Daoy (cell line): ENCODE data around the gene DOHH. TPM values are rescaled to one million over a fixed set of nuclear protein-coding genes. Genes with fewer than 3 reads are reported as not detected.

Experiments
- DNase-seq: peaks from one replicate; pipeline ENCODE4 v3.0.0-alpha.2; 2015; ENCODE audit warnings: low read depth
- total RNA-seq: library from RNA; depleted of rRNA; stranded (reverse); fragments of >200 nt; shearing (Covaris generic); gene quantifications from 2 replicates; pipeline ENCODE4 v1.2.3, GENCODE V29; 2014

DOHH gene
- total RNA-seq, 1 experiment from 2014 or later, result 22.9 TPM

DNA sequence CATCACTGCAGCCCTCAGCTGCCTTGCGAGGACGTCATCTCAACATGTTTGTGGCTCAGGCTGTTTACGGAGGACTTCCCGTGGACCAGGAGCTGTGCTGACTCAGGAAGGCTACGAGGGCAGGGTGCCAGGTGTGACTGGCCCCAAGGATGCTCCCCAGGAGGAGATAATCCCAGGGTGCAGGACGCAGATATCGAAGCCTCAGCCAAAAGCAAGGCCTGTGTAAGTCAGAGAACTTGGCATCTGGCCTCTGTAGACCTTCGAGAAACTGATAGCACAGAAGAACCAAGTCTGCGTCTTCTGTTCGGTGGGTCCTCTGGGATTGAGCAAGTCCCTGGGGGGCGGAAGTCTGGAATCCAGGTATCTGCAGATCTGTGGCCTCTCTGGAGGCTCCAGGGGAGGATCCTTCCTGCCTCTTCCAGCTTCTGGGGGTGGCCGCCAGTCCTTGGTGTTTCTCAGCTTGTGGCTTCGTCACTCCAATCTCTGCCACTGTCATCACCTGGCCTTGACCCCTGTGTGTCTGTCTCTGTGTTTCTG is 2.6 kb upstream of the DOHH start:
- DNase-seq, result peak; percentile 54

DNA sequence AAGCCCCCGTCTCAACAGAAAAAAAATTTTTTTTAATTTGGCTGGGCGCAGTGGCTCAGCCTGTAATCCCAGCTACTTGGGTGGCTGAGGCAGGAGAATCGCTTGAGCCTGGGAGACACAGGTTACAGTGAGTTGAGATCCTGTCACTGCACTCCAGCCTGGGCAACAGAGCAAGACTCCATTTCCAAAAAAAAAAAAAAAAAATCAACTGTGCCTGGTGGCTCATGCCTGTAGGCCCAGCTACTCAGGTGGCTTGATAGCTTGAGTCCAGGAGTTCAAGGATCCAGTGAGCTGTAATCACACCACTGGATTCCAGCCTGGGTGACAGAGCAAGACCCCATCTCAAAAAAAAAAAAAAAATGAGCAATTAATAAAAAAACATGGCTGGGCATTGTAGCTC is 1.3 kb upstream of the DOHH start:
- DNase-seq, result no peak

DNA sequence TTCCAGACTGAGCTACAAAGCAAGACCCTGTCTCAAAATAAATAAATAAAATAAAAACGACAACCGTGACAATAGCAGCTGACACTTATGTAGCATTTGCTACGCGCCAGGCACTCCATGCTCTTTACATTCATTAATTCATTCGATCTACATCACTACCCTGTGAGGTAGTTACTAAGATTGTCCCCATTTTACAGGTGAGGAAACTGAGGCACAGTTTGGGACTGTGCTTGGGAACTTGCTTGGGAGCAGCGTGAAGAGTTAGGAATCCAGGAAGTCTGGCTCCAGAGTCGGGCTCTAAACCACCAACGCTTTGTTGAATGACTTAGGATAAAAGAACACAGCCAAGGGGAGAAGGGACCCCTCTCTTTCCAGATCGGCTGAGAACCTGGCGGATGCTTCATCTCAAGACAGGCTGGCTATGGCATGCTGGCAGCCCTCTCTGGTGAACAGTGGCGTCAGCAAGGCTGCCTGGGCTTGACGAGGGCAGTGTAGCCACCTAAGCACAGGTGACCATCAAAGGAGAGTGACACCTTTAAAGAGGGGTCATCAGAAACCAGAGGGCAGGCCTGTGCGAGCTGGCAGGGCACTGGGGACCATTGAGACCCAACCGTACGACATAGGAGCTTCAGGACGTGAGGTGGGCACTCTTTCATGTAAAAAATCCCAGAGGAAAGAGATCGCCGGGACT is 591 bp downstream of the DOHH start:
- DNase-seq, result no peak

DNA sequence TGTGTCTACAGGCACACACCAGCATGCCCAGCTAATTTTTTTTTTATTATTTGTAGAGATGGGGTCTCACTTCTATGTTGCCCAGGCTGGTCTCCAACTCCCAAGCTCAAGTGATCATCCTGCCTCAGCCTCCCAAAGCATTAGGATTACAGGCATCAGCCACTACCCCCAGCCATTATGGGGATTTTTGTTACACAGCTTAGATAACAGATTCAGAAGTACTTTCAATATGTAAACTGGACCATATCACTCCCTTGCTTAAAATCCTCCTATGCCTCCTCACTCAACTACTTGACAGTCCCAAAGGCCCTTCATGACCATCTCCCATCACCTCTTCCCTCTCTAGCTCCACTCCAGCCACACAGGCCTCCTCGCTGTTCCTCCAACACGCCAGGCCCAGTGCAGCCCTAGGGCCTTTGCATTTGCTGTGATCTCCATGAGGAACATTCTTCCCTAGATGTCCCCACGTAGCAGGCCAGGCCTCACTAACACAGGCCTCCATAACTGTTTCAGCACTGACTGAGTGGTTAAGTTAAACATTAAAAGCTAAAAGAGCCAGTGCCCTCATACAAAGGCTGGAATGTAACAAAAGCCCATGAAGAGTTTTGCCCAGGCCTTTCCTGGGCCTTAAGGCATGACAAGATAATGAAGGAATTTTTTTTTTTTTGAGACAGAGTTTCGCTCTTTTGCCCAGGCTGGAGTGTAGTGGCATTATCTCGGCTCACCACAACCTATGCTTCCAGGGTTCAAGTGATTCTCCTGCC is 2.5 kb downstream of the DOHH start:
- DNase-seq, result no peak

DNA sequence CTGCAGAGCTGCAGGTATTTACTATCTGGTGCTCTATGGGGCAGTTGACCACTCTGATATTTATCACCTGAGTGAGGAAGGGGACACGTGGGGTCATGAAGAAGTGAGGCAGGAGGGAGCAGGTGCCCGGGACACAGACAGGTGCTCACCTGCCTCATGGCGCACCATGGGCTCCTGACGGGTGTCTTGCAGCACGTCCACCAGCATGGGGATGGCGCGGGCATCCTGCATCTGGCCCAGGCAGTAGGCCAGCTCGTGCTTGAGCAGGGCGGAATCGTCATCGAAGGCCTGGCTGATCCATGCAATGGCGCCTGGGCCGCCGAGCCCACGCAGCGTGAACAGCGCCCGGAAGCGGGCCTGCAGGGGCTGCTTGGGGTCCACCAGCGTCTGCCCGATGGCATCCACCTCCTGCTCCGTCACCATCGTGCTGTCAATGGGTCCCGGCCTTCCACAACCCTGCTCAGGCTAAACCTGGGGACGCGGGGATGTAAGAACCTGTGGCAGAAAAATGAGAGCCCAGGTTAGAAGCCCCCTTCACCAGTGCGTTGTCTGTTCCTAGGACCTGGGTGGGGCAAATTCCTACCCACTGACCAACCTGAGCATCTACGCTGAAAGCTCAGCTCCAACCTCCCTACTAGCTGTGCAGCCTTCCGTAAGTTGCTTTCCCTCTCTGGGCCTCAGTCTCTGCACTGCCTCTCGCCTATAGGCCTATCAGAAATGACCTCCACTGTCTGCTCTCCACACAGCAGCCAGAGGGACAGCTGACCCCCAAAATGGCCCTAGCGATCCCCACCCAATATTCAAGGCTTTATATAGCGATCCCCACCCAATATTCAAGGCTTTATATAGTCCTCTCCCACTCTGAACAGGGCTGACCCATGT is 3.8 kb downstream of the DOHH start:
- DNase-seq, result no peak

DNA sequence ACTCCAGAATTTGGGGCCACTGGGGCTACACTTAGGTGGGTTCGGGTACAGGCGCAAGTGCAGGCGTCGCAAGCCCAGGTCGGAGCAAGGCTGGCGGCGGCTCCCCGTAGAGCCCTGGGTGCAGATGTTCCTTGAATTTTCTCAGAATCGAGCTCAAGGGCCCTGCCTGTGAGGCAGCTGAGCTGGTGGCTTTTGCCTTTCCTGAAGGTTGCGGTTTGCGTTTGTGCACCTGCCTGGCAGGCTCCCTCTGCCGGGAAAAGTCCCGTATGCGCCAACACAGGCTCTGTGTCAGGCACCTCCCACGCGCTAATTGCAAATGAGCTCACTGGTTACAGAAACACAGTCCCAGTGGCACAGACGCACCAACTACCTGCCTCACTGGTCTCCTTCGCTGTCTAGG is 5.9 kb downstream of the DOHH start:
- no peak for DNase-seq

DNA sequence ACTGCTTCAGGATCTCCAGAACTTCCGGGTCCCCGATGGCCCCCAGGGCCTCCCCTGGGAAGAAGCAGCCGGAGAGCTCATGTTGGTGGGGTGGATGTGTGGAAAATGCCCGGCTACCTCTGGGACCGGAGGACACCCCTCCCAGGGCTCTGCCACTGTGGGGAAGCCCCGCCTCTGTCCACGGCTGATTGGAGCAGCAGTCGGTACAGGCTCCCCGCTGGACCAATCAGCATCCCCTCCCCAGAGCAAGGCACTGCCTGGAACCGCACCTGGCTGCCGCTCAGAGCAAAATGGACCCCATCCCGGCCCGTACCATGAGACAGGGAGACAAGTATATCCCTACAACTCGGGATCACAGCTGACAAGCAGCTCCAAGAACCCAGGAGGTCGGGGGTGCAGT is 6.4 kb downstream of the DOHH start:
- DNase-seq, result no peak

DNA sequence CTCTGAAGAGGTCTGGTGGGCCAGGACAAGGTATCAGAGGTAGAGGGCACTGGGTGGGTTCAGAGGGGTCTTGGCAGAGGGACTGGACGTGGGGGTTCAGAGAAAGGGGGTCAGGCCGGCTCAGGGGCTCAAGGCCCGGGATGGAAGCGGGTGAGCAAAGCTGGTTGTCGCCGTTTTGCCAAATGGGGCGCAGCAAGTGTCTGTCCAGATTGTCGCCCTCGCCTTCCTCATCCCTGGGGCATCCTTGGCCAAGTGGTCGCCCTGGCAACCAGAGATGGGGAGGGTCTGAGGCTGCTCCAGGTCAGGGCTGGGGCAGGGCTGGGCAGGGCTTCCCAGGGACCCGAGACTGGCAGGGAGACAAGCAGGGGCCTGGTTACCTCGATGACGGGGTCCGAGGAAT is 6.8 kb downstream of the DOHH start:
- DNase-seq, result no peak

DNA sequence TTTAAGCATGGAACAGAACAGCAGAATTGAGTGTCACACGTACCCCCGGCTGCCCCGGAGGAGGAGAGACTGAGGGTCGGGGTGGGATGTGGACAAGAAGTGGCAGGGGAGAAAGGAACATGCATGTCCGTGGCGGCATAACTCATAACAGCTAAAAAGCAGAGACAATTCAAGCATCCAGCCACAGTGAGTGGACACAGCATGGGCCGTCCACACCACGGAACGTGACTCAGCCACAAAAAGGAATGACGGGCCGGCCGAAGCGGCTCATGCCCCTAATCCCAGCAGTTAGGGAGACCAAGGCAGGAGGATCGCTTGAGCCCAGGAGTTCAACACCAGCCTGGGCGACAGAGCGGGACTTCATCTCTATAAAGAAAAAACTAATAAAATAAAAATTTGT is 7.6 kb downstream of the DOHH start:
- no peak for DNase-seq

DNA sequence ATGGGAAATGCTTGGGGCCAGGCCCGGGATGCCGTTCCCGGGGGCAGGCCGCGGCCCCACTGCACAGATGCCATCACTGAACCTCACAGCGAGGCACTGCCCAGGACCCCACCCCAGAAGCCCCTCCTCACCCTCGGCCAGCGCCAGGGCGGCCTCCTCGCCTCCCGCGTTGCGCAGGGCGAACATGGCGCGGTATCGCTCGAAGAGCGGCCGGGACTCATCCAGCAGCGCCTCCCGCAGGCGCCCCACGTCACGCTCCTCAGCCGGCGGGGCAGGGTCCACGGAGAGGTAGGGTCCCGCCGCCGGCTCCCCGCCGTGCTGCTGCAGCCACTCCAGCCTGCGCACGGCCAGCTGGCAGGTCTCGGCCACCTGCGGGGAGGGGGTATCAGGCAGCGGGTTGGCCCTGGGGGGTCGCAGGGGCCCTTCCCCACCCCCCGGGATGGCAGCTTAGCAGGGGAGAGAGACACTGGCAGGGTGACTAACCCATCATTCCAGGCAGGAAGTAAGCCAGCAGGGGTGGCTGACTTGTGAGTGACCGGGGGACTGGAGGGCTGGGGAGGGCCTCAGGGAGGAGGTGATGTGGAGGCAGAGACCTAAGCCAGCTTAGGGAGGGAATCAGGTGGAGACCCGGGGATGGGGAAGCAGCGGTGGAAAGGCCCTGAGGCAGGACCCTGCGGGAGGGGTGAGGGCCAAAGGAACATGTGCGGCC is 8.2 kb downstream of the DOHH start:
- no peak for DNase-seq

DNA sequence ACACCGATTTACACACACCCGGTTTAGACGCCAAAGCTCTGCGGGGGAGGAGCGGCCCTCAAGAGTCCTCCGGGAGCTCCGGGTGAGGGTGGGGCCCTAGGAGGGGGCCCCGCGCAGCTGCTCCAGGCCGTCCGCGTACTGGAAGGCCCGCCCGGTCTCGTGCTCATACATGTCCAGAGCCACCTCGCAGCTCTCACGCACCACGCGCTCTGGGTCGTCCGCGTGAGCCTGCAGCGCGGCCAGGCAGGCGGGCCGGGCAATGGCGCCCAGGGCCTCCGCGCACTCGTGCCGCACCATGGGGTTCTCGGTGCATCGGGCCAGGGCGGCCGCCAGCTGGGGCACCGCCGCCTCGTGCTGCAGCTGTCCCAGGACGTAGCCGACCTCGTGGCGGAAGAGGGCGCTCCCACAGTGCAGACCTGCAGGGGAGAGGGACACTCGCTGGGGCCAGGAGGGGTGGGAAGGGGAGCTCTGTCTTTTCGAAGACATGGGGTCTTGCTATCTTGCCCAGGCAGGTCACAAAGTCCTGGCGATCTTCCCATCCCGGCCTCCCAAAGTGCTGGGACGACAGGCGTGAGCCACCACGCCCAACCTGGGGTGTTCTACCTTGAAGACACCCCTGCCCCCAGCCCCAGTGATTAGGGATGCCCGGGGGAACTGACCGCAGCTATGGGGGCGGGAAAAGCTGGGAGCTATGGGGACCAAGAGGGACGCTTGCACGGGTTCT is 8.9 kb downstream of the DOHH start:
- no peak for DNase-seq

DNA sequence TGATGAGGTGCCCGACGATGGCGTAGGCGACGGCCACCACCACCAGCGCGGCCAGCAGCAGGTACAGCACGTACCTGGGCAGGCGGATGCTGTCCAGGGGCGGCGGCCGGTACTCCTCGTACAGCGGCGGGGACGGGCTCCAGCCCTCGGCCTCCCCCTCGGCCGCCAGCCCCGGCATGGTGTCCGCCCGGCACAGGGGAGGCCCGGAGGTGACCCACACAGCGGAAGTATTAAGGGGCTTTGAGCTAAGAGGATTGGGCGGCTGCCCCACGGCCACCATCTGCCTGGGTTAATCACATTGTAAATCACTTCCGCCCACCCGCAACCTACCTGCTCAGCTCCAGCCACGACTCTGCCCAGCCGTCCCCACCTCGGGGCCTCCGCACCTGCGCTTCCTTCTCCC is 17.2 kb downstream of the DOHH start, which contains the start of gene SMIM44:
Gene SMIM44 (minus strand): TSS at position 216 of the 403 bp plus-strand sequence. CDS start 38 bp downstream, at position 178.
- no peak for DNase-seq

DNA sequence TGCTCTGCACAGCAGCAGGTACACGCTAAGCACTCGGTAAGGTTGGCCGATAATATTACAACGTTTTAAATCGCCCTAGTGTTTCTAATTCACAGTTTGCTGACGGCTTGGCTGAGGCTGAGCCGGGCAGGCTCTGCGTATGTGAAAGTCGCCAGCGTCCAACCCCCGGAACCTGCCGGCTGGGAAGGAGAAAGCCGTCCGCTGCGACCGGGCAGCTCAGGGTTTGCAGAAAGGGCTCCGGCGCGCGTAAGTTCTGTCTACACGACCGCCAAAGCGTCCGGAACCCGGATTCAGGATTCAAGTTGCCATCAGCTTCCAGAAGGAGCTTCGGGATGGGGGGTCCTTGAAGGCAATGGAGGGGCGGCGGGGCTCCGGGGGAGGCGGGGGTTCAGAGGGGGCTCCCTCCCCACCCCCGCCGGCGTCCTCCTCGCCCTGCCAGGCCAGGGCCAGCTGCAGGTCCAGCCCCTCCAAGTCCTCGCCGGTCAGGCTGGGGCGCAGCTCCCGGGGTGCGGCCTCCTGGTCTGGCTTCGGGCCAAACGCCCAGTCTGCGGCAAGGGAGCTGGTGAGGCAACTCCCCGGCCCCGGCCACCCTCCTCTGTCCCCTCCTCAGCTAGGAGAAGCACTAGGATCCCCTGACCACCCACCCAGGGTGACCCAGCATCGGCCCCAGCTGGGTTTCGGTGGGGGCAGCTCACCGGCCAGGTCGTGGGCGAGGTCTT is 17.8 kb downstream of the DOHH start:
- DNase-seq, result peak; percentile 54

DNA sequence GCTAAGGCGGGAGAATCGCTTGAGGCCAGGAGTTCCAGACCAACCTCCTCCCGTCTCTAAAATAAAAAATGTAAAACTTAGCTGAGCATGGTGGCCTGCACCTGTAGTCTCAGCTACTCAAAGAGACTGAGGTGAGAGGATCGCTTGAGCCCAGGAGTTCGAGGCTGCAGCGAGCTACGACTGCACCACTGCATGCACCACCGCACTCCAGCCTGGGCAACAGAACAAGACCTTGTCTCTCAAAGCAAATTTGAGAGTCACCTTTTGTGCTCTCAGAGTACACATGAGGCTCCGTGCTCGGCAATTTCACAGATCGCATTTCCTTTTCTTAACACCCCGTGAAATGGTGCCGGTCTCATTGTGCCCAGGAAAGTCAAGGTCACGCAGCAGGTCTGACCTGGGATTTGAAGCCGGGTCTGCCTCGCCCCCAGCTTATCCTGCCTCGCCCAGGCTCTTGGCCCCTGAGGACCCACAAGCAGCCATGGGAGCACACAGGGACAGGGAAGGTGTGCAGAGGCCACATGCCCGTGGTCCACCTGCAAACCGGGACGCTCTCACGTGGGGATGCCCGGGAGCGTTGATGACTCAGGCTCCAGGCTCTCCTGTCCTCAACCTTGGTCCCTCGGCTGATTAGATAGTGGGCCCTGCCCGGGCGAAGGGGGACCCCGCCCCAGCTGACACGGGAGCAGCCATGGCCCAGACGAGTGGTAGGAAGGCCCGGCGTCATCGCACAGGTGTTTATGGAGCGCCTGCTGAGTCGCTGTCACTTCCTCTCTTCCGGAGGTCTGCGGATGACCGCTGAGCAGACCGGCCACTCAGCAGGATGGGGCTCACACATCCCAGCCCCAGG is 19.0 kb downstream of the DOHH start:
- no peak for DNase-seq

DNA sequence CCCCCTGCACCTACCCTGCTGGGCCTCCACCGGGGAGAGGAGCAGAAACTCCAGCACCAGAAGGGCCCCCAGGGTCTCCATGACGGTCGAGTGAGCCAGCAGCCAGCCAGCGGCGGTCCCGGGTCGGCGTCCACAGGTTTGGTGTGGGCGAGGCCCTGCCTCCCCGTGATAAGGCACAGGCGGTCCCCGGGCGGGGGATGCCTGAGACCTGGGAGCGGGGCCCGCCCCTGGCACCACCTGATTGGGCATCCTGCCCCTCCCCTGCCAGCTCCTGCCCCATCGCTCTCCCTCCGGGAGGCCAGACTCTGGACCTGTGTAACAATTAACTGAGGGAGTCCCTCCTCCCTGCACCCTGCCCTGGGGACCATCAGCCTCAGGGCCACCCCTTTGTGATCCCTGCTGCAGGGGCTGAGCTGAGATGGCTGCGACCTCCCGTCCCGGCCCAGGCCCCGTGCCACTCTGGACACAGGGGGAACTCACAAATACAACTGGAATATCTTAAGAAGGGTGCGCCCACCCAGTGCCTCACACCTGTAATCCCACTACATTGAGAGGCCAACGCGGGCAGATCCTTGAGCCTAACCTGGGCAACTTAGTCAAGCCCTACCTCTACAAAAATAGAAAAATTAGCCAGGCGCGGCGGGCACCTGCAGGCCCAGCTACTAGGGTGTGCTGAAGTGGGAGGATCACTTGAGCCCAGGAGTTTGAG is 19.9 kb downstream of the DOHH start, which contains the start of gene SMIM24:
Gene SMIM24 (minus strand): TSS at position 143 of the 709 bp plus-strand sequence. CDS start 62 bp downstream, at position 81.
- DNase-seq, result no peak

DNA sequence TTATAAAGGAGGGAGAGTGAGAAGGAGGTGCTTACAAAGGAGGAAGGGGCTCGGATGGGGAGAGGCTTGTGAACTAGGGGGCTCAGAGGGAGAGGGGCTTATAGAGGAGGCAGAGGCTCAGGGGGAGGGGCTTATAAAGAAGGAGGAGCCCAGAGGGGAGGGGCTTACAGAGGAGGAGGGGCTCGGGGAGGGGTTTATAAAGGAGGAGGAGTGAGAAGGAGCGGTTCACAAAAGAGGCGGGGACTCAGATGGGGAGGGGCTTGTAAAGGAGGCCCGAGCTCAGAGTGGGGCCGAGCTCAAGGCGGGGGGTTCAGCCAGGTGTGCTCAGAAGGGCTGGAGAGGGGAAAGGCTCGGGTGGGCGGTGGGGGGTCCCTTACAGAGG is 20.6 kb downstream of the DOHH start:
- DNase-seq, result peak; percentile 52

DNA sequence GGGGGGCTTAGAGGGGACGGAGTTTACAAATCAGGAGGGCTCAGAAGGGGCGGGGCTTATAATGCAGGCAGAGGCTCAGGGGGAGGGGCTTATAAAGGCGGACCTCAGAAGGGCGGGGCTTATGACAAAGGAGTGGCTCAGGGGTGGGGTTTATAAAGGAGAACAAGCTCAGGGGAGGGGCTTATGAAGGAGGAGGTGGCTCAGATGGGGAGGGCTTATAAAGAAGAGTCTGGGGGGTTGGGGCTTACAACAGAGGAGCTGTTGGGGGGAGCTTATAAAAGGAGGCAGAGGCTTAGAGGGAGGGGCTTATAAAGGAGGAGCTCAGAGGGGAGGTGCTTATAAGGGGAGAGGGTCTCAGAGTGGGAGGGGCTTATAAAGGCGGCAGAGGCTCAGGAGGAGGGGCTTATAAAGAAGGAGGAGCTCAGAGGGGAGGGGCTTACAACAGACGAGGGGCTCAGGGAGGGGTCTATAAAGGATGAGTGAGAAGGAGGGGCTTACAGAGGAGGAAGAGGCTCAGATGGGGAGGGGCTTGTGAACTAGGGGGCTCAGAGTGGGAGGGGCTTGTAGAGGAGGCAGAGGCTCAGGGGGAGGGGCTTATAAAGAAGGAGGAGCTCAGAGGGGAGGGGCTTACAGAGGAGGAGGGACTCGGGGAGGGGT is 21.2 kb downstream of the DOHH start:
- DNase-seq, result no peak
